K562 (cell line): Measurements from ENCODE around the gene GNAI1. TPM values are rescaled to one million over a fixed set of nuclear protein-coding genes. Genes with fewer than 3 reads are reported as not detected.

ENCODE experiments used
- HINFP ChIP-seq: fragments of 450-650 bp; conservative IDR thresholded peaks from 2 replicates; pipeline ENCODE4 v1.6.1; 2016; ENCODE audit warnings: missing genetic modification characterization, low read depth, mild to moderate bottlenecking, control low read depth, missing compliant biosample characterization
- ID3 ChIP-seq, 2 experiments: fragments of 250-450 bp in 1 of 2; fragments of 450-650 bp in 1 of 2; sonication (Bioruptor Pico) in 1 of 2; IDR thresholded peaks; 2 replicates each; pipeline versions ENCODE4 v1.6.1 to v1.8.0; 2016 to 2021; ENCODE audit warnings: mild to moderate bottlenecking in 2 of 2, moderate library complexity in 2 of 2, missing compliant biosample characterization in 1 of 2, missing genetic modification characterization in 1 of 2
- LARP7 ChIP-seq: fragments of 450-650 bp; IDR thresholded peaks from 2 replicates; pipeline ENCODE4 v1.6.1; 2016
- SMARCA5 ChIP-seq: fragments of 450-650 bp; IDR thresholded peaks from 2 replicates; pipeline ENCODE4 v1.6.1; 2016
- TCF7 ChIP-seq: sonication (generic); IDR thresholded peaks from 2 replicates; pipeline ENCODE4 v1.6.1; 2016; ENCODE audit warnings: antibody characterized with exemption, borderline replicate concordance
- TRIM24 ChIP-seq, 2 experiments: fragments of 450-650 bp; IDR thresholded peaks; 2 replicates each; pipeline ENCODE4 v1.6.1; 2016
- ZNF184 ChIP-seq: sonication (generic); formaldehyde crosslinking; IDR thresholded peaks from 2 replicates; pipeline ENCODE4 v1.5.0; 2020; ENCODE audit warnings: missing genetic modification reagents
- polyA plus RNA-seq, 8 experiments: library from polyadenylated mRNA; depleted of rRNA in 4 of 8; stranded (reverse) in 5 of 8; unstranded in 3 of 8; fragments of >200 nt; fragmentation: Nextera tagmentation in 2 of 8; fragmentation: Illumina TruSeq in 1 of 8; extraction: Ambion mirVana in 2 of 8; extraction: Trizol in 1 of 8; gene quantifications; 2 replicates each; pipeline versions ENCODE4 v1.2.1 to v1.2.3, GENCODE V29; 2011 to 2014; ENCODE audit warnings: inconsistent platforms in 1 of 8, missing spikeins in 1 of 8
- total RNA-seq, 7 experiments: library from RNA; depleted of rRNA in 6 of 7; stranded (reverse); fragments of >200 nt in 6 of 7; fragmentation: Illumina TruSeq in 2 of 7; extraction: Trizol in 2 of 7; gene quantifications; 2 replicates each; pipeline versions ENCODE4 v1.2.1 to v1.2.3, GENCODE V29; 2011 to 2021; ENCODE audit warnings: low replicate concordance in 1 of 7
- TF ChIP-seq, protein P1 (sequence below), 2 experiments: IDR thresholded peaks in 1 of 2; conservative IDR thresholded peaks in 1 of 2; 2 replicates each; pipeline ENCODE4 v1.6.1; 2016; ENCODE audit warnings: low read depth in 2 of 2, mild to moderate bottlenecking in 1 of 2, missing compliant biosample characterization in 1 of 2, missing genetic modification characterization in 1 of 2, moderate library complexity in 1 of 2
- TF ChIP-seq, protein P2 (sequence below): fragments of 450-650 bp; formaldehyde crosslinking; IDR thresholded peaks from 2 replicates; pipeline ENCODE4 v1.4.0; 2022; ENCODE audit warnings: mild to moderate bottlenecking, moderate library complexity

The GNAI1 gene
- total and polyA plus RNA-seq, 9 of the 15 experiments (the other 6 are each of a cell fraction or from before 2014, with no cell fraction given): 0.03 to 0.13 (median 0.08) TPM; not detected in 6

GRCh38 chr7:80135309-80136104, 876 bp downstream of the GNAI1 start (continued):
- TF ChIP-seq ID3 (CRISPR knock-in tag; IDR thresholded peaks at IDR 0.05): no peak
- no peak for TF ChIP-seq ID3 (tag; IDR thresholded peaks at IDR 0.05)
- no peak for TF ChIP-seq TRIM24 (IDR thresholded peaks at IDR 0.05)
- no peak for TF ChIP-seq TCF7
- TF ChIP-seq SMARCA5: no peak
- TF ChIP-seq HINFP: no peak
- TF ChIP-seq, protein P1, sequence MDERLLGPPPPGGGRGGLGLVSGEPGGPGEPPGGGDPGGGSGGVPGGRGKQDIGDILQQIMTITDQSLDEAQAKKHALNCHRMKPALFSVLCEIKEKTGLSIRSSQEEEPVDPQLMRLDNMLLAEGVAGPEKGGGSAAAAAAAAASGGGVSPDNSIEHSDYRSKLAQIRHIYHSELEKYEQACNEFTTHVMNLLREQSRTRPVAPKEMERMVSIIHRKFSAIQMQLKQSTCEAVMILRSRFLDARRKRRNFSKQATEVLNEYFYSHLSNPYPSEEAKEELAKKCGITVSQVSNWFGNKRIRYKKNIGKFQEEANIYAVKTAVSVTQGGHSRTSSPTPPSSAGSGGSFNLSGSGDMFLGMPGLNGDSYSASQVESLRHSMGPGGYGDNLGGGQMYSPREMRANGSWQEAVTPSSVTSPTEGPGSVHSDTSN (CRISPR knock-in tag; IDR thresholded peaks at IDR 0.05; ENCODE audit: low read depth): no peak
- TF ChIP-seq, protein P1 (tag; conservative IDR thresholded peaks at IDR 0.05; ENCODE audit: low read depth): no peak
- TF ChIP-seq, protein P2, sequence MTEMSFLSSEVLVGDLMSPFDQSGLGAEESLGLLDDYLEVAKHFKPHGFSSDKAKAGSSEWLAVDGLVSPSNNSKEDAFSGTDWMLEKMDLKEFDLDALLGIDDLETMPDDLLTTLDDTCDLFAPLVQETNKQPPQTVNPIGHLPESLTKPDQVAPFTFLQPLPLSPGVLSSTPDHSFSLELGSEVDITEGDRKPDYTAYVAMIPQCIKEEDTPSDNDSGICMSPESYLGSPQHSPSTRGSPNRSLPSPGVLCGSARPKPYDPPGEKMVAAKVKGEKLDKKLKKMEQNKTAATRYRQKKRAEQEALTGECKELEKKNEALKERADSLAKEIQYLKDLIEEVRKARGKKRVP (CRISPR knock-in tag): no peak
- no peak for TF ChIP-seq LARP7
- no peak for TF ChIP-seq ZNF184
